HCT116 (cell line): ENCODE results near the gene SYCP2. TPM values are rescaled to one million over a fixed set of nuclear protein-coding genes. Genes with fewer than 3 reads are reported as not detected.

Experiments
- ATAC-seq: fragments of 200-7000 bp; cut with Tn5 transposase; 2 replicates; pipeline ENCODE4 v1.9.1; 2020; ENCODE audit warnings: mild to moderate bottlenecking, moderate library complexity
- BruUV-seq: library from RNA; stranded (reverse); fragments of 400-500 nt; replicated peaks from 2 replicates; lab custom pipeline; 2021; lab: Mats Ljungman, UMichigan
- CTCF ChIA-PET: fragments of 300-600 bp; sonication (Branson Sonifier 250); formaldehyde crosslinking; loops from one replicate; lab custom pipeline; 2021; ENCODE audit warnings: antibody characterized with exemption; lab: Charles Lee
- POLR2A ChIA-PET: fragments of 300-600, 350-600 bp; sonication (Branson Sonifier 250); formaldehyde crosslinking; loops from one replicate; lab custom pipeline; 2021; ENCODE audit warnings: antibody characterized with exemption; lab: Charles Lee
- RAD21 ChIA-PET, 2 experiments: fragments of 300-600 bp; sonication (Branson Sonifier 250); formaldehyde crosslinking; loops; one replicate each; lab custom pipeline; 2023; ENCODE audit warnings: low total read pairs in 2 of 2; ENCODE audit not compliant: uncharacterized antibody in 2 of 2, unreplicated experiment in 2 of 2, low non-redundant PET in 1 of 2; lab: Charles Lee
- DNase-seq: peaks from one replicate; pipeline ENCODE4 v3.0.0-alpha.2; 2010; ENCODE audit warnings: low read depth, low spot score
- H2AFZ ChIP-seq: fragments of 200-600 bp; shearing (Covaris generic), sonication (generic); 2 replicates; pipeline ENCODE4 v1.6.1; 2017; ENCODE audit warnings: low read depth, mixed run types, mixed read lengths, antibody characterized with exemption, low read length; ENCODE audit not compliant: poor library complexity, severe bottlenecking
- H3K27ac ChIP-seq: 2 replicates; pipeline ENCODE4 v1.5.1; 2012; ENCODE audit warnings: low read depth, low read length
- H3K27me3 ChIP-seq: fragments of 200-600 bp; sonication (generic); 2 replicates; pipeline ENCODE4 v1.6.1; 2016; ENCODE audit warnings: mixed run types, low read length, mixed read lengths; ENCODE audit not compliant: insufficient read depth
- H3K36me3 ChIP-seq, 2 experiments: fragments of 200-500 bp in 1 of 2; fragments of 200-600 bp in 1 of 2; sonication (Bioruptor generic) in 1 of 2; sonication (generic) in 1 of 2; 2 replicates each; pipeline versions ENCODE4 v1.5.1 to v1.6.1; 2014 to 2016; ENCODE audit warnings: low read length in 2 of 2, inconsistent platforms in 1 of 2, mixed read lengths in 1 of 2, mixed run types in 1 of 2; ENCODE audit not compliant: insufficient read depth in 2 of 2, control insufficient read depth in 1 of 2
- H3K4me1 ChIP-seq, 2 experiments: fragments of 200-600 bp in 1 of 2; sonication (generic) in 1 of 2; 2 replicates each; pipeline versions ENCODE4 v1.5.1 to v1.6.1; 2012 to 2017; ENCODE audit warnings: low read length in 2 of 2, inconsistent platforms in 1 of 2, mild to moderate bottlenecking in 1 of 2, mixed read lengths in 1 of 2, mixed run types in 1 of 2, moderate library complexity in 1 of 2; ENCODE audit not compliant: insufficient read depth in 2 of 2, control insufficient read depth in 1 of 2
- H3K4me2 ChIP-seq: fragments of 200-600 bp; sonication (generic); 2 replicates; pipeline ENCODE4 v1.6.1; 2017; ENCODE audit warnings: mixed run types, low read length, mixed read lengths
- H3K4me3 ChIP-seq, 2 experiments: fragments of 200-600 bp in 1 of 2; sonication (generic) in 1 of 2; replicated peaks in 1 of 2; 2 replicates each; pipeline ENCODE4 v1.5.1; 2011 to 2016; ENCODE audit warnings: low read length in 2 of 2, control low read depth in 1 of 2, low read depth in 1 of 2, mild to moderate bottlenecking in 1 of 2, mixed read lengths in 1 of 2, mixed run types in 1 of 2
- H3K79me2 ChIP-seq: fragments of 200-600 bp; sonication (generic); 2 replicates; pipeline ENCODE4 v1.6.1; 2017; ENCODE audit warnings: mild to moderate bottlenecking, mixed run types, low read length, moderate library complexity, mixed read lengths; ENCODE audit not compliant: insufficient read depth
- H3K9ac ChIP-seq: fragments of 200-600 bp; sonication (generic); 2 replicates; pipeline ENCODE4 v1.6.1; 2016; ENCODE audit warnings: low read length, mixed read lengths
- H3K9me2 ChIP-seq: fragments of 200-600 bp; sonication (generic), shearing (Covaris generic); 2 replicates; pipeline ENCODE4 v1.6.1; 2017; ENCODE audit warnings: mixed run types, mild to moderate bottlenecking, moderate library complexity; ENCODE audit not compliant: insufficient read depth
- H3K9me3 ChIP-seq, 2 experiments: fragments of 200-500 bp in 1 of 2; fragments of 200-600 bp in 1 of 2; sonication (Bioruptor generic) in 1 of 2; sonication (generic) in 1 of 2; 2 replicates each; pipeline ENCODE4 v1.6.1; 2014 to 2017; ENCODE audit warnings: low read length in 2 of 2, mixed read lengths in 2 of 2, inconsistent platforms in 1 of 2, low read depth in 1 of 2, mild to moderate bottlenecking in 1 of 2, mixed run types in 1 of 2, moderate library complexity in 1 of 2; ENCODE audit not compliant: control insufficient read depth in 1 of 2, insufficient read depth in 1 of 2
- H4K20me1 ChIP-seq: fragments of 200-600 bp; sonication (generic), shearing (Covaris generic); 2 replicates; pipeline ENCODE4 v1.6.1; 2017; ENCODE audit warnings: mixed run types, mild to moderate bottlenecking, moderate library complexity; ENCODE audit not compliant: insufficient read depth
- CTCF ChIP-seq, 3 experiments: fragments of 200-600 bp in 1 of 3; sonication (generic) in 1 of 3; IDR thresholded peaks in 2 of 3; conservative IDR thresholded peaks in 1 of 3; 2 replicates each; pipeline ENCODE4 v1.5.1; 2012 to 2017; ENCODE audit warnings: low read depth in 2 of 3, low read length in 2 of 3, antibody characterized with exemption in 1 of 3, borderline replicate concordance in 1 of 3, control low read depth in 1 of 3, mild to moderate bottlenecking in 1 of 3, mixed read lengths in 1 of 3, mixed run types in 1 of 3, moderate library complexity in 1 of 3; ENCODE audit not compliant: insufficient read depth in 1 of 3
- EGR1 ChIP-seq: IDR thresholded peaks from 2 replicates; pipeline ENCODE4 v1.6.1; 2012; ENCODE audit warnings: low read depth
- EZH2 ChIP-seq: fragments of 200-600 bp; sonication (generic); IDR thresholded peaks from 2 replicates; pipeline ENCODE4 v1.6.1; 2017; ENCODE audit warnings: antibody characterized with exemption, mixed run types
- EZH2phosphoT487 ChIP-seq: fragments of 200-600 bp; IDR thresholded peaks from 2 replicates; pipeline ENCODE4 v1.6.1; 2018; ENCODE audit warnings: antibody characterized with exemption, borderline replicate concordance
- FOSL1 ChIP-seq: IDR thresholded peaks from 2 replicates; pipeline ENCODE4 v1.6.1; 2012; ENCODE audit warnings: low read depth
- JUND ChIP-seq: IDR thresholded peaks from 2 replicates; pipeline ENCODE4 v1.6.1; 2012
- POLR2A ChIP-seq: IDR thresholded peaks from 2 replicates; pipeline ENCODE4 v1.7.0; 2011; ENCODE audit warnings: borderline replicate concordance; ENCODE audit not compliant: insufficient read depth, insufficient read length; ENCODE audit errors: extremely low read depth
- SRF ChIP-seq: IDR thresholded peaks from 2 replicates; pipeline ENCODE4 v1.6.1; 2012; ENCODE audit warnings: low read depth
- ZNF274 ChIP-seq: fragments of 200-500 bp; sonication (Bioruptor generic); IDR thresholded peaks from 2 replicates; pipeline ENCODE4 v1.6.1; 2014; ENCODE audit warnings: mild to moderate bottlenecking, low read depth, low read length, inconsistent platforms
- intact Hi-C: fragments of 100-400 bp; cut with micrococcal nuclease; formaldehyde crosslinking; loops from 2 replicates; pipeline ENCODE4 v1.10.0; 2022
- total RNA-seq: library from RNA; stranded (reverse); gene quantifications from one replicate; pipeline ENCODE4 v1.2.1, GENCODE V29; 2021; ENCODE audit not compliant: unreplicated experiment

The SYCP2 gene
- total RNA-seq, 1 experiment from 2014 or later = 0.59 TPM

GRCh38 chr20:59944726-59945125, 11.3 kb upstream of the SYCP2 start:
- no peaks in the 10 kb centered on the region for H3K9me2 ChIP-seq
- peaks cover 0 to 5% of the 10 kb centered on the region in 2 experiments; a peak in 1 of 4 replicates for H3K4me1 ChIP-seq
- no TSS peak for BruUV-seq
- no peak for ATAC-seq
- H3K36me3 ChIP-seq = peaks cover 6 to 17% of the 10 kb centered on the region in 2 experiments
- intact Hi-C loops = loop anchor here (5.0 kb wide), 1 partner anchor 1953 kb away; no protein-coding TSS in a partner anchor
- H3K79me2 ChIP-seq = no peaks in the 10 kb centered on the region
- ChIA-PET POLR2A (no interaction called here), RAD21 (no interaction called here), CTCF (interaction anchor here (0.8 to 2.3 kb wide), 4 partner anchors 11 to 105 kb away, joined by 3 to 6 read pairs (median 4); partner anchors contain the start of gene SYCP2)
- no peaks in the 10 kb centered on the region for H4K20me1 ChIP-seq
- H3K27me3 ChIP-seq = no peaks in the 10 kb centered on the region
- TF ChIP-seq SRF (no peak), EGR1 (no peak), JUND (no peak), FOSL1 (no peak), POLR2A (no peak)
- no peak overlapping the region for H3K9ac ChIP-seq
- no peak overlapping the region for H3K27ac ChIP-seq
- DNase-seq = no peak
- no peak overlapping the region for H3K4me3 ChIP-seq
- H3K4me2 ChIP-seq = no peak overlapping the region
- H2AFZ ChIP-seq = no peak overlapping the region
- no peaks in the 10 kb centered on the region for H3K9me3 ChIP-seq

- POLR2A ChIA-PET = no interaction called here
- no peak overlapping the region for H3K4me3 ChIP-seq
- no peak overlapping the region for H2AFZ ChIP-seq
- H3K9me2 ChIP-seq = no peaks in the 10 kb centered on the region
- CTCF ChIA-PET = no interaction called here
- RAD21 ChIA-PET = no interaction called here
- no TSS peak for BruUV-seq
- peaks cover 0 to 9% of the 10 kb centered on the region in 2 experiments; a peak in 2 of 4 replicates for H3K4me1 ChIP-seq
- no peaks in the 10 kb centered on the region for H4K20me1 ChIP-seq
- H3K27ac ChIP-seq = no peak overlapping the region
- intact Hi-C loops = no loop called here
- no peak overlapping the region for H3K4me2 ChIP-seq
- no peak overlapping the region for H3K9ac ChIP-seq
- DNase-seq (no peak), ATAC-seq (no peak)
- H3K79me2 ChIP-seq = no peaks in the 10 kb centered on the region
- H3K9me3 ChIP-seq = no peaks in the 10 kb centered on the region
- no peaks in the 10 kb centered on the region for H3K27me3 ChIP-seq
- TF ChIP-seq CTCF (IDR thresholded peaks at IDR 0.05 in 2 of 3, conservative IDR thresholded peaks at IDR 0.05 in 1 of 3; ENCODE audit: borderline replicate concordance in 1 of 3, insufficient read depth in 1 of 3, low read depth in 2 of 3, low read length in 2 of 3) (no peak), EZH2phosphoT487 (no peak), ZNF274 (no peak), EZH2 (no peak)
- H3K36me3 ChIP-seq = peaks cover 6 to 17% of the 10 kb centered on the region in 2 experiments
Observed at GRCh38 chr20:59942245-59942644, 8.8 kb upstream of the SYCP2 start.
